Activated T-cell treated with anti-CD3 and anti-CD28 coated beads, Interleukin-2, amount 50 U/mL, for 4 hours (primary cell): ENCODE measurements around the gene ZNF239. TPM values are rescaled to one million over a fixed set of nuclear protein-coding genes. Genes with fewer than 3 reads are reported as not detected.
"Not testable (repeated sequence)": the region's sequence is repeated elsewhere in the genome, so short reads cannot be mapped to it uniquely, and the experiment has no call there.

ENCODE experiments used
- ATAC-seq, 2 donors: fragments of 200-7000 bp; cut with Tn5 transposase; one replicate each; pipeline ENCODE4 v1.10.0; 2021
- DNase-seq: peaks from one replicate; pipeline ENCODE4 v3.0.0-alpha.2; 2020
- H3K27me3 Mint-ChIP-seq: one replicate; pipeline ENCODE4 v1.8.0; 2021; ENCODE audit warnings: low read depth, mixed read lengths
- H3K36me3 Mint-ChIP-seq: one replicate; pipeline ENCODE4 v1.8.0; 2022; ENCODE audit warnings: mixed read lengths; ENCODE audit not compliant: insufficient read depth
- H3K4me1 Mint-ChIP-seq: one replicate; pipeline ENCODE4 v1.8.0; 2021; ENCODE audit warnings: low read depth, mixed read lengths
- H3K4me3 Mint-ChIP-seq: one replicate; pipeline ENCODE4 v1.8.0; 2021; ENCODE audit warnings: mild to moderate bottlenecking, moderate library complexity, mixed read lengths
- H3K9me3 Mint-ChIP-seq: one replicate; pipeline ENCODE4 v1.8.0; 2021; ENCODE audit warnings: mixed read lengths
- total RNA-seq, 3 donors: library from RNA; stranded (reverse); gene quantifications; one replicate each; pipeline ENCODE4 v1.2.1, GENCODE V29; 2021

ZNF239 gene
- total RNA-seq, 3 donors from 2014 or later: 6.7 to 8.9 (median 8.3) TPM

GRCh38 chr10:43543746-43544145, 30.7 kb downstream of the ZNF239 start:
- H3K4me3 Mint-ChIP-seq, H3K27me3 Mint-ChIP-seq, H3K36me3 Mint-ChIP-seq, ATAC-seq, DNase-seq, H3K9me3 Mint-ChIP-seq, H3K4me1 Mint-ChIP-seq: not testable (repeated sequence)

GRCh38 chr10:43524434-43525247, 49.8 kb downstream of the ZNF239 start:
- H3K9me3 Mint-ChIP-seq: peaks cover 70% of the 10 kb centered on the region
- no peaks in the 10 kb centered on the region for H3K4me1 Mint-ChIP-seq
- no peak for DNase-seq
- H3K4me3 Mint-ChIP-seq: no peak overlapping the region
- peaks cover 12% of the 10 kb centered on the region for H3K36me3 Mint-ChIP-seq
- no peak for ATAC-seq
- H3K27me3 Mint-ChIP-seq: no peaks in the 10 kb centered on the region

Other genes starting within 250 kb of the ZNF239 start
- gene FXYD4, start 203.0 kb downstream of the ZNF239 start, total RNA-seq: not detected
- gene HNRNPF, start 165.4 kb downstream of the ZNF239 start, total RNA-seq: 100 to 1,000 TPM; 531 to 572 (median 556) TPM
- gene ZNF487, start 137.5 kb downstream of the ZNF239 start, total RNA-seq: 1 to 10 TPM; 1.3 to 3.8 (median 1.6) TPM
- 10 to 100 TPM in 1 of 3 donors, 1 to 10 TPM in 2; 7.7 to 10.1 (median 8.0) TPM for gene ZNF485, start 31.8 kb upstream of the ZNF239 start, total RNA-seq
- 10 to 100 TPM; 17.8 to 23.6 (median 22.4) TPM for gene ZNF32, start 74.3 kb upstream of the ZNF239 start, total RNA-seq